Activated T-cell treated with anti-CD3 and anti-CD28 coated beads, Interleukin-2, amount 50 U/mL, for 48 hours (primary cell): ENCODE results near the gene ACRBP.
"Not testable (repeated sequence)": the region's sequence is repeated elsewhere in the genome, so short reads cannot be mapped to it uniquely, and the experiment has no call there.

ENCODE experiments used
- DNase-seq, 2 experiments: peaks; one replicate each; pipeline ENCODE4 v3.0.0-alpha.2; 2020

ACRBP gene

GRCh38 chr12:6614513-6615172 lies 32.6 kb downstream of the ACRBP start:
- no peak for DNase-seq

GRCh38 chr12:6613776-6614512 lies 33.3 kb downstream of the ACRBP start:
- peak; percentile 37 to 50 for DNase-seq

GRCh38 chr12:6613015-6613775 lies 34.0 kb downstream of the ACRBP start:
- DNase-seq, result peak in 1 of 2 experiments; percentile 42

GRCh38 chr12:6612652-6613014 lies 34.6 kb downstream of the ACRBP start:
- DNase-seq, result peak in 1 of 2 experiments; percentile 32

- peak in 1 of 2 experiments; percentile 42 for DNase-seq
Observed at GRCh38 chr12:6612247-6612646, 35.0 kb downstream of the ACRBP start.

GRCh38 chr12:6608592-6609281 lies 38.5 kb downstream of the ACRBP start:
- DNase-seq, result peak; percentile 54 to 56

- peak; percentile 72 to 77 for DNase-seq
Observed at GRCh38 chr12:6607751-6608591, 39.3 kb downstream of the ACRBP start.

GRCh38 chr12:6606331-6607131 lies 40.7 kb downstream of the ACRBP start:
- DNase-seq, result peak; percentile 68 to 73

GRCh38 chr12:6605421-6606330 lies 41.6 kb downstream of the ACRBP start:
- peak; percentile 43 to 49 for DNase-seq

- DNase-seq, result no peak
Observed at GRCh38 chr12:6604259-6605029, 42.8 kb downstream of the ACRBP start.

GRCh38 chr12:6603095-6603567 lies 44.1 kb downstream of the ACRBP start:
- DNase-seq, result peak in 1 of 2 experiments; percentile 40

- no peak for DNase-seq
Observed at GRCh38 chr12:6602526-6602925, 44.7 kb downstream of the ACRBP start.

GRCh38 chr12:6595673-6596072 lies 51.6 kb downstream of the ACRBP start:
- not testable (repeated sequence) for DNase-seq

- no peak for DNase-seq
Observed at GRCh38 chr12:6592087-6592486, 55.1 kb downstream of the ACRBP start.
